NCI-H460 (cell line): ENCODE data around the gene UBLCP1. TPM values are rescaled to one million over a fixed set of nuclear protein-coding genes. Genes with fewer than 3 reads are reported as not detected.
"Not testable (repeated sequence)": the region's sequence is repeated elsewhere in the genome, so short reads cannot be mapped to it uniquely, and the experiment has no call there.

Source experiments
- DNase-seq: peaks from one replicate; pipeline ENCODE4 v3.0.0-alpha.2; 2016; ENCODE audit warnings: low read depth; ENCODE audit errors: extremely low read depth
- polyA plus RNA-seq: library from polyadenylated mRNA; depleted of rRNA; stranded (reverse); fragments of >200 nt; gene quantifications from 2 replicates; pipeline ENCODE4 v1.2.3, GENCODE V29; 2014; cell fraction: nucleus; rRNA removed
- total RNA-seq: library from RNA; depleted of rRNA; stranded (reverse); fragments of >200 nt; shearing (Covaris generic); gene quantifications from 2 replicates; pipeline ENCODE4 v1.2.3, GENCODE V29; 2014; rRNA removed

UBLCP1 gene, protein sequence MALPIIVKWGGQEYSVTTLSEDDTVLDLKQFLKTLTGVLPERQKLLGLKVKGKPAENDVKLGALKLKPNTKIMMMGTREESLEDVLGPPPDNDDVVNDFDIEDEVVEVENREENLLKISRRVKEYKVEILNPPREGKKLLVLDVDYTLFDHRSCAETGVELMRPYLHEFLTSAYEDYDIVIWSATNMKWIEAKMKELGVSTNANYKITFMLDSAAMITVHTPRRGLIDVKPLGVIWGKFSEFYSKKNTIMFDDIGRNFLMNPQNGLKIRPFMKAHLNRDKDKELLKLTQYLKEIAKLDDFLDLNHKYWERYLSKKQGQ
- 55.6 and 56.1 TPM in 2 replicates for total RNA-seq
- polyA plus RNA-seq, result 14.5 and 30.2 TPM in 2 replicates

GRCh38 chr5:159262859-159263568 is at the start of gene UBLCP1:
Gene UBLCP1, plus strand, starts transcription at chr5:159263290. Its CDS starts 5,626 bp downstream, at chr5:159268916.
- peak; percentile 74 for DNase-seq

- DNase-seq, result no peak
These were observed 48.4 kb upstream of the UBLCP1 start for GRCh38 chr5:159214486-159215271.

GRCh38 chr5:159215886-159216285 is 47.2 kb upstream of the UBLCP1 start:
- no peak for DNase-seq

DNA sequence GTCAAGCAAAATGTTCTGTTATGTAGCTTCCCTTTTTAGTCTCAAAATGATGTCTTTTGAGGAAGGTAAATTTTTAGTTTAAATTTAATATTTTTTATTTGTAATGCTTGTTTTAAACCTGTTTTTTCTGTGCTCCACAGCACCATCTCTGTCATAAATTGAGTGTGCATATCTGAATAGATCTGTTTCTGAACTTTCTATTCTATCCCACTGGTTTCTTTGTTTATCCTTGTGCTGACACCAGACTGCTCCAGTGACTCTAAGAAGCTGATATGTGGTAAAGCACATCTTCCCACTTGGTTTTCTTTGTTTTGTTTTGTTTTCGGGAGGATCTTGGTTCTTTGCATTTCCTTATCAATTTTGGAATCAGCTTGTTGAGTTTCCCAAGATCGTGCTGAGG is 46.6 kb upstream of the UBLCP1 start:
- DNase-seq, result no peak

GRCh38 chr5:159217236-159217635 is 45.9 kb upstream of the UBLCP1 start:
- DNase-seq, result no peak

DNA sequence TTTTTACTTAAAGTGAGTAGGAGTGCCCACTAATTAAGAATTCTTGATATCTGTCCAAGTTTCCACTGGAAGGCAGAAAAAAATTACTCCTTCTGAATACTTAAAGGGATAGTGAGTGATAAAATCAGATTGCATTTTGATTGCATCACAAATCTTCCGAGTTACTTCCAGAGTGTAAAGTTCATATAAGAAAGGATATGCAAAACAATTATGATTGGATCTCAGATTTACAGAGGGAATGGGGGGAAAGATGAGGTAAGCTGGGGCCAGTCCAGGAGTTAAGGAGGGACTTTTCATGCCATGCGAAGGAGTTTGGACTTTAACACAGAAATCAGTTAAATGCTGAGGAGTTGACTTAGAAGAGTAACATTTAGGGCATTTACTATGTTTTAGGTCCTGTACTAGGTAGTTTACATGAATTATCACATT is 44.5 kb upstream of the UBLCP1 start:
- DNase-seq, result peak; percentile 79

DNA sequence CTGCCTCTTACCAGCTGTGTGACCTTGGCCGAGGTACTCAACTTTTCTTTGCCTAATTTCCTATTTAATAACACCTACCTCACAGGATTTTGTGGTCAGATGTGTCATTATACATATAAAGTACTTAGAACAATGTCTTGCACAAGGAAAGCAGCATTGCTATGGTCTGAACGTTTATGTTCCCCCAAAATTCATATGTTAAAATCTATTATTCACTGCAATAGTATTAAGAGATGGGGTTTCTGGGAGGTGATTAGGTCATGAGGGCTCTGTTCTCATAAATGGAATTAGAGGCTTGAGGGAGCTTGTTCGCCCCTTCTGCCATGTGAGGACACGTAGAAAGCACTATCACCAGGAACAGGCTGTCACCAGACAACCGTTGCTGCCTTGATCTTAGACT is 42.9 kb upstream of the UBLCP1 start:
- no peak for DNase-seq

- no peak for DNase-seq
These were observed 39.6 kb upstream of the UBLCP1 start for GRCh38 chr5:159223469-159223868.

GRCh38 chr5:159224471-159224870 is 38.6 kb upstream of the UBLCP1 start:
- DNase-seq, result no peak

DNA sequence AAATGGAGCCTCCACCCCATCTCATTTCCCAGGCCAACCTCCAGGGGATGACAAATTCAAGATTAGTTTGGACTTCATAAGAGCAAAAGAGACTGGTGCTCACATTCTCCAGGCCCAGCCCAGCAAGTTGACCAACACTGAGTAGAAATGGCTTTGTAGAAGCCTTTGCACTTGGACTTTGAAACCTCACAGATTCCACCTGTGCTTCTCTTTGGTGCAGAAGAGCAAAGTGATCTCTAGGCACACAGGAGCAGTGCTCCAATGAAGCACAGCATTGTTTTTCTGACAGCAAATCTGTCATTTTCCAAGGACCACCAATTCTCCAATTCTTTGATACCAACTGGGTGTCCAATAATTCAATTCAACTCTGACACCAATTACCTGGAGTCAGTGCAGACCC is 36.6 kb upstream of the UBLCP1 start:
- DNase-seq, result no peak

DNA sequence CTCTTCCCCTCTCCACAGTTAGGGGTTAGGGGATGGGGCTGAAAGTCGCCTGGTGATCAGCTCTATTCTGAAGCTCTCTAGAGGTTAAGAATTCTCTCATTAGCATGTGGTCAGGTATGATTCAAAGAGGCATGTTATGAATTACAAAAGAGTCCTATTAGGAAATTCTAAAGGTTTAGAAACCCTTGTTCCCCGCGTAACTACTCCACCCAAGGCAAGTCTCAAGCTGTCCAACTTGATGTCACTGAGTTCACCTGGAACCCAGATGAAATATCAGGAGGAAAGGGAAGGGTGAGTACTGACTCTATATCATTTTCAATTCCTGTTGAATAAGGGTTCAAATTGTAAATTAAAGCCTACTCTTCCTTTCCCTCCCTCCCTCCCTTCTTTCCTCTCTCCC is 35.6 kb upstream of the UBLCP1 start:
- DNase-seq, result no peak

DNA sequence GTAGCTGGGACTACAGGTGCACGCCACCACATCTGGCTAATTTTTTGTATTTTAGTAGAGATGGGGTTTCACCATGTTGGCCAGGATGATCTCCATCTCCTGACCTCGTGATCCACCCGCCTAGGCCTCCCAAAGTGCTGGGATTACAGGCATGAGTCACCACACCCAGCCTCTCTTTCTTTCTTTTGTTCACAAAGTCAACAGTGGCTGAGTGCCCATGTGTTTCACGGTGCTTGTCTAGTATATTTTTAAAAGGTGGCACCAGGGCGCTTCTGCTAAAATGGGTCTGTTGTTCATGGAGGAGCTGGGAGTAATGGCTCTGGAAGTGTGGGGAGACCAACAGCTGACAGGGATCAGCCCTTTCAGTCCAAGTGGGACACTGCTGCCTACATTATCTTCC is 35.0 kb upstream of the UBLCP1 start:
- DNase-seq, result not testable (repeated sequence)

DNA sequence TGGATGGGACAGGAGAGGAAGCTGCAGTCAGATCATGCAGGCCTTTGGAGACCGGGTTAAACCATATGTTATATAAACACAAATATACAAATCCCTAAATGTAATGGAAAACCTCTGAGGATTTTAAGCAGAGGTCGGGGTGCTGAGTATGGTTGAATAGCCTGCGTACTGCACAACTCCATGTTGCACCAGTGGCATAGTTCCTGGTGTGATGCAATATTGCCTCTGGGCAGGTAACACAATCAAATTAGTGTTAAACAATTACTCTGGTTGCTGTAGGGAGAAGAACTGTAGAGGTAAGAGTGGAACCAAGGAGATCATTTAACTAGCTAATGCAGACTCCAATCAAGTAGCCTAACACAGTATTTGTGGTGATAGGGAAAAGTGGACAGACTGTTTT is 32.4 kb upstream of the UBLCP1 start:
- no peak for DNase-seq

DNA sequence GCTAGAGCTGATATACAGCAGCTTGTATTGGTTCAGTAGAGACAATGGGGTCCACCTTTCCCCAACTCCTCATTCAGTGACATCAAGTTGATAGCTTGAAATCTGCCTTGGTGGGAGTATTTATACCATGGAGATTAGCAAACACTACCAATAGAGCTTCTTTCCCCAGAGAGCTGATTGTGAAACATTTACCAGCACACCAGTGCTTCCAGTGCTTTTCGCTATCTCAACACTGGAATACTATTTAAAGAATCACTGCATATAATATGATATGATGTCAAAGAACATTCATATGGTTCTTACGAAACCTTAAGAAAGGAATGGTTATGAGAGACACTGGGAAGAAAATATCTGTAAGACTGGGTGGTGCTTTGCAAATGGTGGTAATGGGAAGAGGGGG is 31.9 kb upstream of the UBLCP1 start:
- no peak for DNase-seq

DNA sequence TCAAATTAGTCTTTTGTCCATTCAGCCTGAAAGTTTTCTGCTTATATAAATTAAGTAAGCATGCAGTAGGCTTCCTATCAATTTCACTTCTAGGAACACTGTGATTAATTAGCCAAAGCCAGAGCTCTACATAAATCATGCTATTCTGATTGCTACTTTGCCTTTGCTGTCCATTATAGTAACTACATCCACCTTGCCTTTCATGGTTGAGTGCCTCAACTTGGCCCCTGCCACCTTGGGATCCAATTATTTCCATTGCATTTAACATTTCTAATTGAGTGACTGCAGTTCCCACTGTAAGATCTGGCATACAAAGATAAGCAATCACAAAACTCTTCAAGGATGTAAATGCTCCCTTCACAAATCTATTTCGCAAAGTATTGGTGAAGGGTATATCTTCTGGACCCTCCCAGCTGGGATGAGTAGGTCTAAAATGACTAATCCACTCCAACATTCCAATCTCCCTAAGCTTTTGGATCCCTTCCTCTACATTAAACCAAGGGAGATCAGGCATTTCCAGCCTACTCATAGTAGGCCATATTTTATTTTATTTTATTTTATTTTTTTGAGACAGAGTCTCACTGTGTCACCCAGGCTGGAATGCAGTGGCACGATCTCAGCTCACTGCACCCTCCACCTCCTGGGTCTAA is 27.1 kb upstream of the UBLCP1 start:
- DNase-seq, result not testable (repeated sequence)

GRCh38 chr5:159240301-159240870 is 22.7 kb upstream of the UBLCP1 start:
- DNase-seq, result peak; percentile 27

DNA sequence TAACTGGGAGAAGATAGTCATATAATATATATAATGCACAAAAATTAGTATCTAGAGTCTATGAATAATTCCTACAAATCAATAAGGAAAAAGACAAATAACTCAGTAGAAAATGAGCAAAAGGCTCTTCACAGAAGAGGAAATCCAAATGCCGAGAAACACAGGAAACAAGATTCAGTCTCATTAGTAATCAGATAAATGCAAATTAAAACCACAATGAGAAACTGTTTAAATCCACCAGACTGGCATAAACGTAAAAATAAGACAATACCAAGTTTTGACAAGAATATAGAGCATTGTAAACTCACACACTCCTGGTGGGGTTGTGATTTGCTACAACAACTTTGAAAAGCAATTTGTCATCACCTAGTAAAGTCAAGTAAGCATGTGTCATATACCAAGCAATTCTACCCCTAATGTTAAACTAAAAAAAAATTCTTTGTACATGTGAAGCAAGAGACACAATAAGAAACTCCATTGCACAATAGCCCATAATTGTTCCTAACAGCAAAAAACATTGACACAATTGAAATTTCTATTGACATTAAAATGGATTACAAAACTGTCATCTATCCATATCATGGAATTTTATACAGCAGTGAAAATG is 21.0 kb upstream of the UBLCP1 start:
- no peak for DNase-seq

GRCh38 chr5:159242656-159243055 is 20.4 kb upstream of the UBLCP1 start:
- DNase-seq, result no peak

- no peak for DNase-seq
These were observed 19.7 kb upstream of the UBLCP1 start for GRCh38 chr5:159243385-159243784.

GRCh38 chr5:159244163-159244562 is 18.9 kb upstream of the UBLCP1 start:
- DNase-seq, result no peak
